C1 segment of cervical spinal cord (tissue), 14 donors: ENCODE measurements around the gene LDLRAD4.
"Not testable (repeated sequence)": the region's sequence is repeated elsewhere in the genome, so short reads cannot be mapped to it uniquely, and the experiment has no call there.

Source experiments
- DNase-seq, 14 donors: peaks; one replicate each; lab custom pipeline; 2025; lab: John Stamatoyannopoulos, UW

Gene LDLRAD4

DNA sequence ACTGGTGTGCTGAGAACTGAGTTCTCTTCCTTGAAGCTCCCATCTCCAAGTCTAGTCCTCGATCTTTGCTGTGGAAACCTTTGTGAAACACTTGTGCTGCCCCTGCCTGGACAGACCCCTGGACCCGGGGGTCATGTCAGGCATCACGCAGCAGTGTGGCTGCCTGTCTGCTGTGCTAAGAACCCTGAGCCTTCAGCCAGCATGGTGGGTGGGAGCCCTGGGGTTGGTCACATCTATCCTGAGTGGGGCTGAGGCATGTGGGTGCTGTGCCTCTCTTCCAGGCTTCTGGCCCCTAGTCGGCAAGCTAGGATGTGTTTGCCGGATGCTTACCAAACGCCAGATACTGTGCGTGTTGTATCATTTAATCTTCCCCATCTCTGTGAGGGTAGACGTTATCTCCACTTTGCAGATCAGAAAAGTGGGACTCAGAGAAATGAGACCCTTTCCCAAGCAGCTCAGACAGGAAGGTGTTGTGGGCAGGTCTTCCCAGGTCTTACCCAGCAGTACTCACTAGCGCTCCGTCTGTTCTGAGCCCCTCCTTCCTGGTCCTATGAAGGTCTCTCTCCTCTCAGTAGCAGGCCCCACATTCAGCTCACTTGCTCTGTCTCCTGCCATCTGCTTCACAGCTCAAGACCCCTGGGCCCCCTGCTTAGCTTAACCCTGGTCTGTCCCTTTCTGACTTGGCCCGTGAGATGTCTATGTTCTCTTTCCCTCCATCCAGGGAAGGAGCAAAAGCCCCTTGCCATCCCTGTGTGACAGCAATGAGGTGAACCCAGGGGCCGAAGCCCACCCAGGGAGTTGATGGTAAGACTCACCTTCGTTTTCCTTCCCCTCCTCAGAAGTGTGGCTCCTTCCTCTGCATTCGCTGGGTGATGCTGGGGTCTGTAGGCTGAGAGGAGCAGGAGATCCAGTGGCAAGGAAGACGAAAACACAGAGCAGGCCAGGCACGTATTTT lies 265.0 kb downstream of the LDLRAD4 start:
- DNase-seq = no peak

DNA sequence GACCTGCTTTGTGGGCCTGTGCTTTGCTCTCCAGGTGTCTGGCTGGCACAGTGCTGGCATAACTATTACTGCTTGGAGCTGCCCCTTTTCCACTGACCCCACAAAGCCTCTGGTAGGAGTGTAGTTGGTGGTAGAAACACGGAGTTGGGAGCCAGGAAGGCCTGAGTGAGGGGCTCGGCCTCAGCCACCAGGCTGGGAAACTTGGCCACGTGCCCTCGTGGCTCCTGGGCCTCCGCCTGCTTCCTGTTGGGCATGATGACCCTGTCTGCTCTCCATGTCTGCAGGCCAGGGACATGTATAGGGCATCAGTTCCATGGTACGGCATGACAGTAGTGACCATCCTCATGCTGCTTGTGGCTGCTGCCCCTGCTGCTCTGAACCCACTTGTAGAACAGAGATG lies 266.6 kb downstream of the LDLRAD4 start:
- no peak for DNase-seq

DNA sequence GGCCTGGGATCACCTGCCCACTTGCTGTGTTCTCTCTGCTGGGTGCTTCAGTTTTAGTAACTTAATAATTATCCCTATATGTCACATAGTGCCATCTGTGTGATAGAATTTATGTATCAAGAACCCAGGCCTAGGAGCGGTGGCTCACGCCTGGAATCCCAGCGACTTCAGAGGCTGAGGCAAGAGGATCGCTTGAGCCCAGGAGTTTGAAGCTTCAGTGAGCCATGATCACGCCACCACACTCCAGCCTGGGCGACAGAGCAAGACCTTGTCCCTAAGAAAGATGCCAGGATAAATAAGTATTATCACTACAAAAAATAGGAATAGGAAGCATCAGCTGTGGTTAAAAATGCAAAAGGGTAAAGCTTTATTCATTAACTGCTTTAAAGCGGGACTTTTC lies 267.0 kb downstream of the LDLRAD4 start:
- DNase-seq = no peak

DNA sequence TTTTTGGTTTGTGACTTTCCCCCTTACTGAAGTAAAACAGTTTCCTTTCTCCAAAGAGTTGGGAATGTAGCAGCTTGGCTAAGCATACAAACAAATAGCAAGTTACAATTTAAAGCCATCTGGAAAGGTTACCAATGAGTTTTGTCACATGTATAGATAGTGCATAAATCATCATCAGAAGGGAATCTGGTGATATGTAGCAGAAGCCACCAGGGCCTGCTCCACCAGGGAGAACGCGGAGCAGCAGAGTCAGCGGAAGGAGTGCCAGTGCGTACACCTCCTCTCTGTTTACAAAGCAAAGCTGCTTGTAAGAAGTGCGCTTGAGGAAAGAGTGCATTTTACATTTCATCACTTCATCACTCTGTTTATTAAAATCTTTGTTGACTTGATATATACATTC lies 267.7 kb downstream of the LDLRAD4 start:
- no peak for DNase-seq

DNA sequence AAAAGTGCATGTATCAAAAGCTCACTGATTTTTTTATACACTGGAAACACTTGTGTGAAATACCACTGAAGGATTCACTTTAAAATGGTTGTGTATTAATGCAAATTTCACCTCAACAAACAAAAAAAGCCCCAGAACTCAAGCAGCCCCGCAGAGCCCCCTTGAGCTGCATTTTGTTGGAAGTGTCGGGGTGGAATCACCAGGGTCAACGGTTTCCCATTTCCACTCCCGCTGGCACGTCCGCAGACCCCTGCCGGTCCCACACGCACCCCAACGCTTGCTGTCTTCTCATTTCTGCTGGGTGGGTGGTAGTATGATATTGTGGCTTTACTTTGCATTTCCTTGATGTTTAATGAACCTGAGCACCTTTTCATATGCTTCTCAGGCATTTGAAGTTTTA lies 268.1 kb downstream of the LDLRAD4 start:
- no peak for DNase-seq

DNA sequence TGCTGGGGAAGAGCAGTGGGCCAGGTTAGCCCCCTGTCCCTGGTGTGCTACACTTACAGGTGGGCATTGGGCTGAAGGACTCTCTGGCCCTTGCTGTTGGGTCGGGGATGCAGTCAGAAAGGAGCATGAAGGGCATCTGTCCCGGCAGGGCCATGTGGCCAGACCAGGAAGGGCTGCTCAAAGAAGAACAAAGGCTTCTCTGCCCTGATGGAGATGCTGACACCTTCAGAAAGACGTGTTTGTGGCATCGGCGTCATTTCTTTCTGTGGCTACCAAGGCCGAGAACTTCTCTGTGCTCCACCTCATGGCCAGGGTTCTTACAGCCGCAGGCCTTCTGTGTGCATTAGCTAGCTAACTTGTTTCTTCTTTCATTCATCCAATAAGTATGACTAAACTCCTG lies 268.7 kb downstream of the LDLRAD4 start:
- DNase-seq = no peak

DNA sequence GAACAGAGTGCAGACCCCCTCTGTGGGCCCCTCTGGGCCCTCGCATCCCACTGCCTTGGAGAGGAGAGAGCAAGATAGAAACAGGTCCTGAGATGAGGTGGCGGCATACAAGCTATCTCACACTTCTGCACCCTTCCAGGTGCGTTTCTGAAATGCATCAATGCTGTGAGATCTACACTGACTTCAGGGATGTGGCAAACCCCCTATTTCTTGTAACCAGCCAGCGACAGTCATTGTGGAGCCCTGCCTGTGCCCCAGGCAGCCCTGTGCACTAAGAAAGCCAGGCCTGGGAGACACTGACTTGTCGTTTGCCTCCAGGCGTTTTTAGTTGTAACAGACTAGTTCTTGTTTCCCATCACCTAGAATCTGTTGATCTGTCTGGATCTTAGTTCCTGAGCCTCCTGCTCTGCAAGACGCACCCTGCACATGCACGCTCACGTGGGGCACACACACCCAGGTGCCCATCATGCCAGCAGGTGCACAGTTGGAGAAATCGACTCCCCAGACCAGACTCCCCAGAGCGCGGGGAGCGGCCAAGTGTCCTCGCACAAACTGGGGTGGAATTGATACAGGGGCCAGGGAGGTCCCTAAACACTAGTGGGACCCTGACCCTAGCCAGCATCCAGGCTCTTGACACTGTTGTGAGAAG lies 269.8 kb downstream of the LDLRAD4 start:
- DNase-seq = no peak

DNA sequence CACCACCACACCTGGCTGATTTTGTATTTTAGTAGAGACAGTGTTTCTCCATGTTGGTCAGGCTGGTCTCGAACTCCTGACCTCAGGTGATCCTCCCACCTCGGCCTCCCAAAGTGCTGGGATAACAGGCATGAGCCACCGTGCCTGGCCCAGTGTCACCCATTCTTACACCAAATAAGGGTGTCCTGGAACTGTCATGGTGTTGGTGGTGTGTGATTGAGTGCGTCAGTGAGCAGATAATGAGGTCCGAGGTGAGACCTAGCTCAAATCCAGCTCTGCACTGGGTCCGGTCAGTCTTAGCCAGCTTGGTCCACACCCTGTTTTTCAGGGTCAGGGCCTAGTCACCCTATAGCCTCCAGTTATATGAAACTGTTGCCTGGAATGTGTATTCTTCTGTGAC lies 270.7 kb downstream of the LDLRAD4 start:
- DNase-seq = not testable (repeated sequence)

DNA sequence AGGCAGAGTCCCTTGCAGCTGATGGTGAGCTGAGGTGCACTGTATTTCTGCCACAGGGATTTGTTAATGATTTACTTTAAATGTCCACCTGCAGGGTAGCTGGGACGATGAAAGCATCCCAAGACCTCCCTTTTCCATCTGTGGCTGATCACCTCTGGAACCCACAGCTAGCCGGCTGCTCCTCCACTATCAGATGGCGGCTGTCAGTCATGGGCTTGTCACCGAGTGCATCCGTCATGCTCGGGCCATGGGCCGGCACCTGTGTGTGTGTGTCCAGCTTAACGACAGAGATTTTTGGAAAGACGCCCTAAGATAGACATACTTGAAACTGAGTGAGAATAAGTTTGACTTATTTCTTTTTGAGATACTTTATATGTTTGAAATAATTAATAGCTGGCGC lies 272.6 kb downstream of the LDLRAD4 start:
- DNase-seq = no peak

DNA sequence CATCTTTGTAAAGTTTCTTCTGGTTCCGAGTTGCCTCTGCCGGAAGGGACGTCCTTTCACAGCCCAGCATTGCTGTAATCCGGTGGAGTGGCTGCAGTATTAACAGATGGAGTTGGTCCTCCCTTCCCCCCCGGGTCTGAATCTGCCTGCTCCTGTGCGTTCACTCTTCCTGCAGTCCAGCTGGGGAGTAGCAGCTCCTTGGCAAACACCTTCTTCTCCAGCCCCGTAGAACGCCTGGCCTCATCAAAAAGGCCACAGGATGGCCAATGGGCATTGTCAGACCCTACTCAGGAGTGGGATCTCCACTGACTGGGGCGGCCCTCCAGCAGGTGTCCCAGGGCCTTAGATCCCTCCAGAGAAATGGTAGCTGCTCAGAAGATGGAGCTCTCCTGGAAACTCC lies 273.8 kb downstream of the LDLRAD4 start:
- peak in 1 of 14 donors; percentile 31 for DNase-seq

DNA sequence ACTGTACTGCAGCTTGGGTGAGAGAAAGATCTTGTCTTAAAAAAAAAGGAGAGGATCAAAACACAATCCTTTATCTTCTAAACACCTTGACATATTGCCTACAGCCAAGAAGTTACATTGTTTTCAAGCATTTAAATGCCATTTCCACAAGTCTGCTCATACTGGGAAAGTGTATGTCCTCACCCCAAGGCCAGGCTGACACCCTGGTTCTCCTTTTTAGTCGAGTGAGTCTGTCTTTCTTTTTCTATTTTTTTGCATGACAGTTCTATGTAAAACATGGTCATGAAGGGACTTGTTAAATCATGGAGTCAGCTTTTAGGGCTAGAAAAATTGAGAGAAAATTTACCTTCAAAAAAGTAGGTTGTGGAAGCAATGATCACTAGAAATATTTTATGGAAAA lies 274.5 kb downstream of the LDLRAD4 start:
- DNase-seq = no peak

DNA sequence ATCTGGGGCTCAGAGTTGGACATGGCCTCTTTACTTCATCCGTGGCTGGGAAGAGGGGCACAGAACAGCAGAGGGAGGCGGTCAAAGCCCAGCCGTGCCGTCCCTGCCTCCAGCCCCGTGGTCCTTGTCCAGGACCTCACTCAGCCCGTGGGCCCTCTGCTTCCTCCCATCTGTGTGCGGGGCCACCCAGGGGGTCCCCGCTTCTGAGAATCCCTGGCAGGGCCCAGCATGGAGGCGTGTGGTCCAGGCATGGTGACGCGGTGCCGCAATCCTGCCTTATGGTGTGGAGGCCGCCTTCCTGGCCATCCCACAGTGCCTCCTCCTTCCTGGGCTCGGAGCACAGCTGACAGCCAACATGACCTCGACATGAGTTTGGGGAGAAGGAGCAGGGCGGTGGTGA lies 275.2 kb downstream of the LDLRAD4 start:
- DNase-seq = no peak

DNA sequence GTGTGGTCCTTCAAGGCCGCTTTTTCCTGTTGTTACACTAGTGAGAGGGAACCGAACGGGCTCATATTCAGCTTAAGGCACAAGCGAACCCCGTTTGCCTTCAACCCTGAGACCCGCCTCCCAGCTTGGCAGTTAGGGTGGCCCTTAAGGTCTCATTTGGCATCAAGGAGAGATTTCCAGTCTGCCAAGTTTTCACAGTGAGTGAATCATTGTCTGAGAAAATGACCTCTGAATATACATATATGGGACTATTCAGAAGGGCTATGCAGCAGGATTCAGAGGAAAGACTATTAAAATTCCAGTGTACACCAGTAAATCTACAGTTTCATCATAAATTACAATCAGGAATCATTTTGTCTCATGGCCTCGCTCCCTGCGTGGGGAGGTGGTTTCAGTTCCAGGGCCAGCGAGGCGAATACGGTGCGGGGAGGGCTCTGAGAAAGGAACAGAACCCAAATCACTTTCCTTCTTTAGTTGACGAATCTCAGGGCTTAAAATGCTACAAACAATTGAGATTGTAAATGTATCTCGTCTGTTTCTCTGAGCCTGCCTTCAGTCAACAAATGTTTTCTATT lies 276.4 kb downstream of the LDLRAD4 start:
- no peak for DNase-seq

DNA sequence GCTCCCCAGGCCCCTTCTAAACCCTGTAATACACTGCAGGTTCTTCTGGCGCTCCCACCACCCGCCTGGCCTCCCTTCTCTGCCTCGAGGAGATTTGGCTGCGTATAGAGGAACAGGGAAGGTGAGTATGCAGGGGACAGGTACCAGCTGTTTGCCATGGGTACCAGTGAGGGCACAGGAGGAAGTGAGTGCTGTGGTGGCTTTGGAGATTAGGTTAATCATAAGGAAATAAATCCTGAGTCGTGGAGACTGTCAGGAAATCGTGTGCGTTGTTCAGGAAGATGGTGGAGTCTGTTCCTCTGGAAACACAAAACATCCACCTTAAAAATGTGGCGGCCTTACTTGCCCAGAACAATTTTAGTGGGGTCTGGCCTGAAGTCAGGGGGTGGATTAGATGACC lies 277.4 kb downstream of the LDLRAD4 start:
- no peak for DNase-seq

DNA sequence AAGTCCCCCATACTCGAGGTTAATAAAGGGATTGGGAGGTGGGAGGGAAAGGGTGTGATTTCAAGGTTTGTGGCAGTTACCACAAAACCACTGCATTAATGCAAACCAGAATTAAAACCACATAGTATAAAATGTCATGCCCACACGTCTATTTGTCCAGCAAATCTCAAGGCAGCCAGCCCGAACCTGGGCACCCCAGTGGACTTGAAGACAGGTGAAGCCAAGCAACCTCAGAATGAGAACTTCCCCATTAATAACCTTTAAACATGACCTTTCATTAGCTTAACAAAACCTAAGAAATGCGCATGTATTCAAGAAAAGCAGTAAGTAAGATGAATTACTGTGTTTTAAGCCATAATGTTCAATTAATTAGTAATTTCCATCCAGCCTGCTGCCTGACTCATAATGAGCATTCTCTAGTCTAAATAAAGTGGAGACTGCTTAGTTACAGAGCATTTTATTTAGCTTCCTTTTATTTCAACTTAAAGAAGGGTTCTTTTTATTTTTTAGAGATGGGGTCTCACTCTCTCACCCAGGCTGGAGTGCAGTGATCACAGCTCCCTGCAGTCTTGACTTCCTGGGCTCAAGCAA lies 278.2 kb downstream of the LDLRAD4 start:
- no peak for DNase-seq

DNA sequence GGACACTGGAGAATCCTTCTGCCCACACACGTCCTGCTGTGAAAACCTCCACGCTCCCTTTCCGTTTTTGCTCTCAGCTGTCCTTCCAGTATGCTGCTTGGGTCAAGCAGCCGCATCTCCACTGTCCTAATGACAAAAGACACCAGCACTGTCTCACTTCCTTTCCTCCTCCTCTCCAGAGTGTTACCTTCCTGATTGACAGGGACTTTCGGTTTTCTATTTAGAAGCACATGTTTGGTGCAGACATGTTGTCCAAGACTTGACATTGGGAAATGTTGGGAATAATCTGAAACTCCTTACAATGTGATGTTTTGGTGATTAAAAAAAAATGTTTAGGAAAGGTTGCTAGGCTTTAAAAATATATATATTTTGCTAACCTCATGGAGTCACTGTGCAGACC lies 281.2 kb downstream of the LDLRAD4 start:
- DNase-seq = no peak

DNA sequence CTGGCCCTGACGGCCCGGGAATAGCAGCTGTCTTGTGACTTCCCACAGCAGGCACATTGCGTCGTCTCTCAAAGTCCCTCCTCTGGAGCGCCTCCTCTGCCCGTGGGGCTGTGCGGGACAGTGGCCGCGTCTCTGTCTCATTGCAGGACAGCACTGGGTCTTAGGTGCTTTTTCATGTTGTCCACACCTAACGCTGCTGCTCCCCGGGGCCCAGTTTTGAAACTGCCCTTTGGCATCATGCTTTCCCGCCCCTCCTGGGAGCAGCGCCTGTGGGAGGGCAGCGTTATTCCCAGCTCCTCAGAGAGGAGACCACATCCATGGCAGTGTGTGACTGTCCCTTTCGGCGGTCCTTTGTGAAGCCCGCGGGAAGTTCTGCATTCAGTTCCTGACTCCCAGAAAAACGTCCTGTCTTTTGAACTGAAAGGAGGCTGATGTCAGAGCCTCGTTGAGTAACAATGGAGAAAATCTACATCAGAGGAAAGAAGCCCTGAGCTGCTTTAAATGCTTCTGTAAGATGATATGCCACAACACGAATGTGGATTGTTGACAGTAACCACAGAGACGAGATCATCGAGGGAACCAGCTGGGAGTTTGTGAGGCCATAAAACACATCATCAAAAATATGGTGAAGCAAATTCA lies 281.8 kb downstream of the LDLRAD4 start:
- peak in 6 of 14 donors; percentile 41 to 60 (median 56) for DNase-seq

DNA sequence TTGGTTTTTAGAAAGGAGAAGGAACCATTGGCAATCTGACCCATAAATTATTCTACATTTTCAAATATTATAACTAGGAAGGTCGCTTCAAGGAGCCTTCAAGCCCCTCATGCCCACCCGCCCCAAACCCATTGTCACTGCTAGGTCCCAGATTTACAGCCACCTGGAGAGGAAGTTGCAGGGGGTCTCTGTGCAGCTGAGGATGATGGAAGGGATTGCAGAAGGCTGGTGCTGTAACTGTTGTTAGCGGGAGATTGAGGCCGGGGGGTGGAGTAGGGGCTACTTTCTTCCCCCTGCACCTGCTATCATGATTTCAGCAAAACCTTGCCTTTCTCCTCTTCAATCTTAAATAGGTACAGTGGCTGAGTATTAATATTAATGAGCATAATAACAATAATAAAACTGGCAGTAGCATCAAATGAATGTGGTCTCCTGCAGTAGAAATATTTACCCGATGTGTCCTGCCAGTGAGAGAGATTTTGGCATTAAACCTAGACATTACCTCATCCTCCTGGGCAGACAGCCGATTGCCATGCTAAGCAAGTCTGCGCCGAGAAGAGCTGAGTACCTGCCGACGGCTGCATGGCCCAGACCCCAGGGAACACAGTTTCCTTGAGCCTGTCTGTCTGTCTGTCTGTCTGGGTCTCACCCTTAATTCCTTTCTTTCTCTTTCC lies 282.4 kb downstream of the LDLRAD4 start:
- DNase-seq = peak in 3 of 14 donors; percentile 29 to 82 (median 37)

DNA sequence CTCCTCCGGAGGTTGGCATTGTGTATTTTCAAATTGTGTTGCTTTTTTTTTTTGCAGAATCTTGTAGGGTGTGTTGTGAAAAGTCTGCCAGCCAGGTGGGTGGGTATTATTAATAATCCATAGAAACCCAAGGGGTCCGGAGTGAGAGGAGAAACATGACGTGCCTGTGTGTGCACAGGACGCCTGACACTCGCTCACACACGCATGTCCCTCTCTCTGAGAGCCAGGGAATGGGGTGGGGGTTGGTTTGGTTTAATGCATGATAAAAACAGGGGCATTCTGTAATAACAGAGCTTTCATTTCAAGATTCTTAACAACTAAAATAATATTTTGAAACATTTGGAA lies 283.0 kb downstream of the LDLRAD4 start:
- DNase-seq = no peak

DNA sequence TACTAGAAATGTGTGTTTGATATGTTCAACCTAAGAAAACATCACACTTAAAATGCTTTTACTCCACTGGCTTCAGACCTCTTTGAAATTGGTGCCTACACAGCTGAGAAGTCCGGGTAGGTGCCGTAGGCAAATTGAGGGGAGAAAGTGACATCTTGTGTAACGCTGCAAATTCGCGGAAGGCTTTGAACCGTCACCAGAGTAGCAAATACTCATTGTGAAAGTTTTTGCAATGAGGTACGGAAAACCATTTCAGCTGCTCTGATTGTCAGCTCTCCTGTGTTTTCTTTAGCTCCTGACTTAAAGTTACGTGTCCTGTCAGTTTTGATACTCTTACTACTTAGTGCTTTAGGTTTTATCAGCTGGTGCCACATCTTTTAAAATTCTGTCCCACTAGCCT lies 283.3 kb downstream of the LDLRAD4 start:
- DNase-seq = peak in 1 of 14 donors; percentile 18

DNA sequence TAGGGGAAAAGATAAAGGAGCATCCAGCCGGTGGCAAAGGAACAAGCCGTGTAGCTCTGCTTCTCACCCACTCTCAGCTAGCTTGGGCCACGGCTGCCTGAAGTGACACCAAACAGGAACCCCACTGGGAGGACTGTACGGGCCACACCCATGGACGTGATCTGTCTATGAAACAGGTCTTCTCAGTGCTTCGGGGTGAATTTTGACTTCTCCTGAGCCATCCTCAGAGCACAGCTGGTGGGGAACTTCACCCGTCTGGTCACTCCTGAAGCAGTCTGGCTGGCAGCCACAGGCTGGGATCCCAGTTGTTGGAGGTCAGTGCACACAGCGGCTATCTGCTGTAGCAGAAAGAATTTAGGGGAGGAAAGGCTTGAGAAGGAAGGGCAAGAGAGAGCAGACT lies 284.0 kb downstream of the LDLRAD4 start:
- peak in 2 of 14 donors; percentile 18 to 24 for DNase-seq
